MCF 10A (cell line): ENCODE results near the gene ANXA9. TPM values are rescaled to one million over a fixed set of nuclear protein-coding genes. Genes with fewer than 3 reads are reported as not detected.

Experiments used
- BruUV-seq: library from RNA; stranded (reverse); fragments of 400-500 nt; replicated peaks from 2 replicates; lab custom pipeline; 2021; lab: Mats Ljungman, UMichigan
- CTCF ChIA-PET: fragments of 300-600 bp; sonication (Branson Sonifier 250); formaldehyde crosslinking; extraction: SDS; loops from one replicate; lab custom pipeline; 2021; ENCODE audit warnings: antibody characterized with exemption, inconsistent platforms; lab: Yijun Ruan, JAX
- POLR2A ChIA-PET: fragments of 300-600, 350-650 bp; sonication (Branson Sonifier 250); formaldehyde crosslinking; extraction: SDS; loops from one replicate; lab custom pipeline; 2020; ENCODE audit warnings: antibody characterized with exemption, inconsistent platforms; lab: Yijun Ruan, JAX
- DNase-seq: peaks from one replicate; pipeline ENCODE4 v3.0.0-alpha.2; 2018; ENCODE audit not compliant: unreplicated experiment
- H3K27ac Mint-ChIP-seq: one replicate; pipeline ENCODE4 v1.8.0; 2022; ENCODE audit warnings: mild to moderate bottlenecking, low read depth, mixed read lengths; ENCODE audit not compliant: unreplicated experiment
- H3K27me3 Mint-ChIP-seq: one replicate; pipeline ENCODE4 v1.8.0; 2022; ENCODE audit warnings: mixed read lengths; ENCODE audit not compliant: insufficient read depth, unreplicated experiment
- H3K36me3 Mint-ChIP-seq: one replicate; pipeline ENCODE4 v1.8.0; 2022; ENCODE audit warnings: mild to moderate bottlenecking, moderate library complexity, mixed read lengths; ENCODE audit not compliant: insufficient read depth, unreplicated experiment
- H3K4me1 Mint-ChIP-seq: one replicate; pipeline ENCODE4 v1.8.0; 2022; ENCODE audit warnings: mixed read lengths; ENCODE audit not compliant: insufficient read depth, unreplicated experiment
- H3K4me3 Mint-ChIP-seq: one replicate; pipeline ENCODE4 v1.8.0; 2022; ENCODE audit warnings: mild to moderate bottlenecking, moderate library complexity, mixed read lengths; ENCODE audit not compliant: unreplicated experiment
- H3K9me3 Mint-ChIP-seq: one replicate; pipeline ENCODE4 v1.8.0; 2022; ENCODE audit warnings: mixed read lengths; ENCODE audit not compliant: unreplicated experiment
- CTCF ChIP-seq: fragments of 200-600 bp; IDR thresholded peaks from one replicate; pipeline ENCODE4 v1.8.0; 2022; ENCODE audit warnings: antibody characterized with exemption, mild to moderate bottlenecking; ENCODE audit not compliant: unreplicated experiment
- intact Hi-C: fragments of 100-400 bp; cut with micrococcal nuclease; formaldehyde crosslinking; loops from 2 replicates; pipeline ENCODE4 v1.14.1; 2022
- total RNA-seq: library from RNA; stranded (reverse); gene quantifications from 2 replicates; pipeline ENCODE4 v1.2.3, GENCODE V29; 2022

Gene ANXA9
- total RNA-seq, 1 experiment from 2014 or later = 0.37 TPM

DNA sequence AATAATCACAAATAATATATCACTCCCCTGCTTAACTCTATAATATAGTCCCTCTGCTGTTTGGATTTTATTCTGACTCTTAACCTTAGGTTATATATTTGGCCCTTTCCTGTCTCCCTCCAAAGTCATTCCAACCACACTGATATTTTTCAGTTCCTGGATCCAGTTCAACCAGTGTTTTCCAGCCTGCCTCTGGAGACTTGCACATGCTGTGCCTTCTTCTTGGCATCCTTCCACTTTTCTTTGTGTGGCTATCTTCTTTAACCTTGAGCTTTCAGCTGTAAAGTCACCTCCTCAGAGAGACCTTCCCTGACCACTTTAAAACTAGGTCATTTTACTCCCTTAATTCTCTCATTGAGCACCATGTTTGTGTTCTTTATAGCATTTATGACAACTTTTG lies 26.8 kb upstream of the ANXA9 start:
- Mint-ChIP-seq H3K36me3 (peaks cover 100% of the 10 kb centered on the region), H3K9me3 (no peaks in the 10 kb centered on the region), H3K27ac (no peak overlapping the region), H3K27me3 (no peaks in the 10 kb centered on the region), H3K4me3 (no peak overlapping the region), H3K4me1 (no peaks in the 10 kb centered on the region)
- BruUV-seq = no TSS peak
- DNase-seq = no peak
- ChIA-PET CTCF (interaction anchor here (0.6 to 3.8 kb wide), 7 partner anchors 9 to 258 kb away, joined by 3 to 19 read pairs (median 4); partner anchors contain the start of genes GOLPH3L and MINDY1), POLR2A (interaction anchor here (0.7 to 1.9 kb wide), 4 partner anchors 16 to 39 kb away, joined by 3 to 8 read pairs (median 4); no protein-coding TSS in a partner anchor)
- intact Hi-C loops = no loop called here
- TF ChIP-seq CTCF = no peak

DNA sequence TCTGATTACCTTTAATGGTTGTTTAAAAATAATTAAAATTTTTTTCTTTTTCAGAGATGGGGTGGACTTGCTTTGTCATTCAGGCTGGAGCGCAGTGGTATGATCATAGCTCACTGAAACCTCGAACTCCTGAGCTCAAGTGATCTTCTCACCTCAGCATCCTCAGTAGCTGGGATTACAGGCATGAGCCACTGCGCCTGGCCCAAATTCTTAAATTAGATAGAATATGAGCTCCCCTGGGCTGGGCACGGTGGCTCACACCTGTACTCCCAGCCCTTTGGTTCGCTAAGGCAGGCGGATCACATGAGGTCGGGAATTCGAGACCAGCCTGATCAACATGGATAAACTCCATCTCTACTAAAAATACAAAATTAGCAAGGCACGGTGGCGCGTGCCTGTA lies 24.4 kb upstream of the ANXA9 start:
- no peaks in the 10 kb centered on the region for H3K9me3 Mint-ChIP-seq
- no peak for DNase-seq
- no peaks in the 10 kb centered on the region for H3K4me1 Mint-ChIP-seq
- peaks cover 97% of the 10 kb centered on the region for H3K36me3 Mint-ChIP-seq
- ChIA-PET POLR2A (interaction anchor here (1.0 to 2.0 kb wide), 6 partner anchors 9 to 83 kb away, joined by 3 to 7 read pairs (median 4); no protein-coding TSS in a partner anchor), CTCF (interaction anchor here (0.6 to 4.9 kb wide), 11 partner anchors 11 to 400 kb away, joined by 3 to 30 read pairs (median 4); partner anchors contain the start of genes ANXA9 and MINDY1)
- no TSS peak for BruUV-seq
- intact Hi-C loops = no loop called here
- no peak overlapping the region for H3K27ac Mint-ChIP-seq
- no peak for TF ChIP-seq CTCF
- H3K4me3 Mint-ChIP-seq = no peak overlapping the region
- no peaks in the 10 kb centered on the region for H3K27me3 Mint-ChIP-seq

GRCh38 chr1:150960646-150961045 lies 21.4 kb upstream of the ANXA9 start:
- H3K27me3 Mint-ChIP-seq = no peaks in the 10 kb centered on the region
- ChIA-PET POLR2A (interaction anchor here (0.7 to 1.3 kb wide), 5 partner anchors 9 to 594 kb away, joined by 3 to 4 read pairs (median 3); no protein-coding TSS in a partner anchor), CTCF (interaction anchor here (4.9 kb wide), 1 partner anchor 35 kb away, joined by 30 read pairs; no protein-coding TSS in a partner anchor)
- intact Hi-C loops = no loop called here
- no peak for DNase-seq
- no peak overlapping the region for H3K4me3 Mint-ChIP-seq
- no peaks in the 10 kb centered on the region for H3K4me1 Mint-ChIP-seq
- no peak for TF ChIP-seq CTCF
- H3K9me3 Mint-ChIP-seq = no peaks in the 10 kb centered on the region
- no TSS peak for BruUV-seq
- H3K27ac Mint-ChIP-seq = no peak overlapping the region
- peaks cover 97% of the 10 kb centered on the region for H3K36me3 Mint-ChIP-seq

DNA sequence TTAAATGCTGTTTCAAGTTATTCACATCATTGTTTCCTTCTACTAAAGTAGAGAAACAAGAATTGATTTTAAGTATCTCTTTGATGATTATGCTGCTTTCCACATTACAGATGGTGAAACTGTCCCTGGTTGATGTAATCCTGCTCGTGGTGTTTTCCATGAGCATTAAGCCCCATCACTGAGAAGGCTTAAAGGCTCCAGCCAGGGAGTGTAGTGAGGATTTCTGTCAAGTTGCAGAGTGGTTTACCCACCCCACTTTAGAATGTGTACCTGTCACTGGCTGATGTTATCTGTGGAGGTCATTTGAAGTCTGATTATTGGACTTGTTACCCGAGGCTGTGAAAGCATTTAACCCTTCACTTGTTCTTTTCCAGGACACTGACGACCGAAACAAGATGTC lies 20.3 kb upstream of the ANXA9 start:
- Mint-ChIP-seq H3K4me1 (no peaks in the 10 kb centered on the region), H3K27ac (no peak overlapping the region), H3K9me3 (no peaks in the 10 kb centered on the region), H3K36me3 (peaks cover 97% of the 10 kb centered on the region), H3K4me3 (no peak overlapping the region), H3K27me3 (no peaks in the 10 kb centered on the region)
- POLR2A ChIA-PET = interaction anchor here (0.9 to 1.3 kb wide), 3 partner anchors 9 to 32 kb away, joined by 3 to 7 read pairs (median 4); no protein-coding TSS in a partner anchor
- no TSS peak for BruUV-seq
- no peak for DNase-seq
- CTCF ChIA-PET = interaction anchor here (0.6 to 1.1 kb wide), 4 partner anchors 18 to 532 kb away, joined by 3 to 4 read pairs (median 3); no protein-coding TSS in a partner anchor
- intact Hi-C loops = no loop called here
- no peak for TF ChIP-seq CTCF
